ENCODE measurements around the gene INSIG1.

Gene INSIG1

DNA sequence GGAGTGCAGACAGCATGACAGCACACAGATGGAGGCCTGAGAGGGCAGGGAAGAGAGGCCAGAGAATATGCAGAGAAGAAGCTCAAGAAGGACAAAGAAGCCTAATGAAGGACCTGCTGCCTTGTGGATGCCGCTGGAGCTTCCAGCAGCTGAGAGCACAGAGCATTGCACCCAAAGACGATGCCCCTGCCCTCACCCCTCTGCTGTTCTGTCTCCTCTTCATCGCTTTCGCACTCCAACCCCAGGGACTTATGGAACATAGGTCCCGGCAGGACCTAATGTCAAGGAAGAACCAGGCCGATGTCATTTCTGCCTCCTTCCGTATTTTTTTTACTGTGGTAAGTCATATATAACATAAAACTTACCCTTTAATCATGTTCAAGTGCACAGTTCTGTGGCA, 12.3 kb upstream of the INSIG1 start:
- no peak overlapping the region for H3K27ac ChIP-seq
- H3K4me1 ChIP-seq, result no peaks in the 10 kb centered on the region
- no peak overlapping the region for H2AFZ ChIP-seq
- no peaks in the 10 kb centered on the region for H3K9me3 ChIP-seq (ENCODE audit: control insufficient read depth, low read length)
- TF ChIP-seq CTCF (IDR thresholded peaks at IDR 0.05), result no peak
- H3K9ac ChIP-seq, result no peak overlapping the region
- no peak overlapping the region for H3K4me2 ChIP-seq (ENCODE audit: low read length)
- H3K79me2 ChIP-seq, result no peaks in the 10 kb centered on the region
- H3K27me3 ChIP-seq (ENCODE audit: control insufficient read depth, insufficient read depth, low read length), result no peaks in the 10 kb centered on the region
- H3K36me3 ChIP-seq (ENCODE audit: control insufficient read depth, insufficient read depth, low read length), result no peaks in the 10 kb centered on the region
- H3K4me3 ChIP-seq (ENCODE audit: low read depth, low read length), result no peak overlapping the region

- H3K79me2 ChIP-seq, result no peaks in the 10 kb centered on the region
- H3K4me3 ChIP-seq (ENCODE audit: low read depth, low read length), result no peak overlapping the region
- H3K4me2 ChIP-seq (ENCODE audit: low read length), result no peak overlapping the region
- H3K27me3 ChIP-seq (ENCODE audit: control insufficient read depth, insufficient read depth, low read length), result no peaks in the 10 kb centered on the region
- H3K4me1 ChIP-seq, result no peaks in the 10 kb centered on the region
- no peak overlapping the region for H3K9ac ChIP-seq
- no peaks in the 10 kb centered on the region for H3K9me3 ChIP-seq (ENCODE audit: control insufficient read depth, low read length)
- no peaks in the 10 kb centered on the region for H3K36me3 ChIP-seq (ENCODE audit: control insufficient read depth, insufficient read depth, low read length)
- no peak overlapping the region for H2AFZ ChIP-seq
- no peak for TF ChIP-seq CTCF (IDR thresholded peaks at IDR 0.05)
- H3K27ac ChIP-seq, result no peak overlapping the region
Measured at GRCh38 chr7:155285833-155286232, 11.8 kb upstream of the INSIG1 start.

- H3K27me3 ChIP-seq (ENCODE audit: control insufficient read depth, insufficient read depth, low read length), result no peaks in the 10 kb centered on the region
- no peak overlapping the region for H2AFZ ChIP-seq
- H3K79me2 ChIP-seq, result no peaks in the 10 kb centered on the region
- TF ChIP-seq CTCF (IDR thresholded peaks at IDR 0.05), result no peak
- H3K4me2 ChIP-seq (ENCODE audit: low read length), result no peak overlapping the region
- no peaks in the 10 kb centered on the region for H3K4me1 ChIP-seq
- no peak overlapping the region for H3K9ac ChIP-seq
- no peaks in the 10 kb centered on the region for H3K36me3 ChIP-seq (ENCODE audit: control insufficient read depth, insufficient read depth, low read length)
- no peak overlapping the region for H3K4me3 ChIP-seq (ENCODE audit: low read depth, low read length)
- no peaks in the 10 kb centered on the region for H3K9me3 ChIP-seq (ENCODE audit: control insufficient read depth, low read length)
- no peak overlapping the region for H3K27ac ChIP-seq
Measured at GRCh38 chr7:155286686-155287085, 11.0 kb upstream of the INSIG1 start.

GRCh38 chr7:155287284-155287935, 10.3 kb upstream of the INSIG1 start:
- no peak for TF ChIP-seq CTCF (IDR thresholded peaks at IDR 0.05)
- Histone ChIP-seq H2AFZ (no peak overlapping the region), H3K79me2 (no peaks in the 10 kb centered on the region), H3K36me3 (ENCODE audit: control insufficient read depth, insufficient read depth, low read length) (no peaks in the 10 kb centered on the region), H3K27me3 (ENCODE audit: control insufficient read depth, insufficient read depth, low read length) (no peaks in the 10 kb centered on the region), H3K9me3 (ENCODE audit: control insufficient read depth, low read length) (no peaks in the 10 kb centered on the region), H3K4me1 (no peaks in the 10 kb centered on the region), H3K27ac (no peak overlapping the region), H3K9ac (no peak overlapping the region), H3K4me3 (ENCODE audit: low read depth, low read length) (no peak overlapping the region), H3K4me2 (ENCODE audit: low read length) (no peak overlapping the region)

- H3K27me3 ChIP-seq (ENCODE audit: control insufficient read depth, insufficient read depth, low read length), result no peaks in the 10 kb centered on the region
- TF ChIP-seq CTCF (IDR thresholded peaks at IDR 0.05), result no peak
Measured at GRCh38 chr7:155288055-155288454, 9.6 kb upstream of the INSIG1 start.

More at GRCh38 chr7:155288055-155288454, 9.6 kb upstream of the INSIG1 start:
- Histone ChIP-seq H3K4me2 (ENCODE audit: low read length) (no peak overlapping the region), H3K4me1 (no peaks in the 10 kb centered on the region), H3K4me3 (ENCODE audit: low read depth, low read length) (no peak overlapping the region), H3K36me3 (ENCODE audit: control insufficient read depth, insufficient read depth, low read length) (no peaks in the 10 kb centered on the region), H3K9ac (no peak overlapping the region), H3K27ac (no peak overlapping the region), H3K9me3 (ENCODE audit: control insufficient read depth, low read length) (no peaks in the 10 kb centered on the region), H2AFZ (no peak overlapping the region), H3K79me2 (no peaks in the 10 kb centered on the region)

Data from parathyroid adenoma (tissue), 2 donors.